NT2/D1 (cell line): ENCODE measurements around the gene HOTAIR.

Experiments used
- YY1 ChIP-seq: IDR thresholded peaks from 2 replicates; pipeline ENCODE4 v1.6.1; 2011; ENCODE audit not compliant: insufficient read length, insufficient read depth
- ZNF274 ChIP-seq: IDR thresholded peaks from 2 replicates; pipeline ENCODE4 v1.6.1; 2011; ENCODE audit warnings: mild to moderate bottlenecking, low read depth, low read length

GRCh38 chr12:53963434-53964314, 11.1 kb downstream of the HOTAIR start:
- TF ChIP-seq YY1 (no peak), ZNF274 (no peak)
